Mesendoderm (in vitro differentiated cells): ENCODE results near the gene PKP4.

Experiments used
- DNase-seq: peaks from one replicate; pipeline ENCODE4 v3.0.0; 2013
- H2AK5ac ChIP-seq: 2 replicates; pipeline ENCODE4 v1.6.1; 2013; ENCODE audit warnings: low read length, inconsistent platforms
- H2BK120ac ChIP-seq: 2 replicates; pipeline ENCODE4 v1.6.1; 2013; ENCODE audit warnings: low read depth, mild to moderate bottlenecking, low read length, moderate library complexity, mixed read lengths
- H2BK15ac ChIP-seq: replicated peaks from 2 replicates; pipeline ENCODE4 v1.6.1; 2013; ENCODE audit warnings: low read depth, mild to moderate bottlenecking, moderate library complexity
- H2BK5ac ChIP-seq: 2 replicates; pipeline ENCODE4 v1.6.1; 2013; ENCODE audit warnings: low read length, inconsistent platforms
- H3K18ac ChIP-seq: 2 replicates; pipeline ENCODE4 v1.6.1; 2013; ENCODE audit warnings: mild to moderate bottlenecking, low read length, mixed read lengths
- H3K23ac ChIP-seq: one replicate; pipeline ENCODE4 v1.6.1; 2013; ENCODE audit warnings: low read length
- H3K27ac ChIP-seq: 2 replicates; pipeline ENCODE4 v1.5.1; 2013; ENCODE audit warnings: low read depth, mild to moderate bottlenecking, inconsistent platforms, low read length, moderate library complexity
- H3K27me3 ChIP-seq: 2 replicates; pipeline ENCODE4 v1.6.1; 2013; ENCODE audit warnings: low read length, control low read depth, mild to moderate bottlenecking, inconsistent platforms; ENCODE audit not compliant: insufficient read depth, poor library complexity
- H3K36me3 ChIP-seq: 2 replicates; pipeline ENCODE4 v1.6.1; 2013; ENCODE audit warnings: low read length, inconsistent platforms; ENCODE audit not compliant: control insufficient read depth, insufficient read depth
- H3K4ac ChIP-seq: one replicate; pipeline ENCODE4 v1.6.1; 2013; ENCODE audit warnings: low read depth, mild to moderate bottlenecking, low read length, moderate library complexity
- H3K4me1 ChIP-seq: 2 replicates; pipeline ENCODE4 v1.6.1; 2013; ENCODE audit warnings: low read depth, low read length, inconsistent platforms; ENCODE audit not compliant: control insufficient read depth
- H3K4me2 ChIP-seq: 2 replicates; pipeline ENCODE4 v1.6.1; 2013; ENCODE audit warnings: low read length
- H3K4me3 ChIP-seq: 2 replicates; pipeline ENCODE4 v1.5.1; 2013; ENCODE audit warnings: mild to moderate bottlenecking, low read length
- H3K56ac ChIP-seq: one replicate; pipeline ENCODE4 v1.6.1; 2013; ENCODE audit warnings: low read length
- H3K79me1 ChIP-seq: 2 replicates; pipeline ENCODE4 v1.6.1; 2013; ENCODE audit warnings: low read length, inconsistent platforms
- H3K79me2 ChIP-seq: 2 replicates; pipeline ENCODE4 v1.6.1; 2013; ENCODE audit warnings: mild to moderate bottlenecking, low read length; ENCODE audit not compliant: control insufficient read depth, insufficient read depth
- H3K9ac ChIP-seq: 2 replicates; pipeline ENCODE4 v1.6.1; 2013; ENCODE audit warnings: low read length, inconsistent platforms
- H4K5ac ChIP-seq: one replicate; pipeline ENCODE4 v1.6.1; 2013; ENCODE audit warnings: low read length
- H4K8ac ChIP-seq: one replicate; pipeline ENCODE4 v1.6.1; 2013; ENCODE audit warnings: low read depth, mild to moderate bottlenecking, control low read depth, low read length, moderate library complexity
- WGBS: extraction: QIAGEN DNeasy Blood & Tissue Kit; methylation state at CpG from one replicate; pipeline ENCODE4 v1.1.7; 2013; ENCODE audit warnings: low lambda C conversion rate, missing lambda C conversion rate; ENCODE audit not compliant: insufficient coverage; ENCODE audit errors: extremely low coverage; 5-methylcytosine and 5-hydroxymethylcytosine counted together

The PKP4 gene

GRCh38 chr2:158569284-158569683 is 112.5 kb downstream of the PKP4 start:
- Histone ChIP-seq H3K9ac (no peak overlapping the region), H3K79me2 (no peaks in the 10 kb centered on the region), H4K8ac (no peak overlapping the region), H3K4ac (no peak overlapping the region), H3K18ac (no peak overlapping the region), H3K79me1 (no peaks in the 10 kb centered on the region), H3K27me3 (no peaks in the 10 kb centered on the region), H2AK5ac (no peak overlapping the region), H3K36me3 (no peaks in the 10 kb centered on the region), H2BK5ac (no peak overlapping the region), H3K56ac (no peak overlapping the region), H2BK120ac (no peak overlapping the region), H3K4me3 (no peak overlapping the region), H3K27ac (no peak overlapping the region), H2BK15ac (no peak overlapping the region), H3K4me1 (no peaks in the 10 kb centered on the region), H4K5ac (no peak overlapping the region), H3K23ac (no peak overlapping the region), H3K4me2 (no peak overlapping the region)
- WGBS, result no CpG with 5 or more reads among the region's 2 CpGs
- DNase-seq, result no peak

GRCh38 chr2:158570869-158571268 is 114.1 kb downstream of the PKP4 start:
- Histone ChIP-seq H3K79me1 (no peaks in the 10 kb centered on the region), H2AK5ac (no peak overlapping the region), H3K4me1 (no peaks in the 10 kb centered on the region), H3K79me2 (no peaks in the 10 kb centered on the region), H3K23ac (no peak overlapping the region), H2BK15ac (no peak overlapping the region), H3K4me2 (no peak overlapping the region), H3K27me3 (no peaks in the 10 kb centered on the region), H3K18ac (no peak overlapping the region), H4K8ac (no peak overlapping the region), H3K56ac (no peak overlapping the region), H3K27ac (no peak overlapping the region), H4K5ac (no peak overlapping the region), H3K4ac (no peak overlapping the region), H2BK5ac (no peak overlapping the region), H3K36me3 (no peaks in the 10 kb centered on the region), H3K9ac (no peak overlapping the region), H2BK120ac (no peak overlapping the region), H3K4me3 (no peak overlapping the region)
- no peak for DNase-seq
- no CpG with 5 or more reads among the region's 3 CpGs for WGBS

GRCh38 chr2:158573739-158574138 is 117.0 kb downstream of the PKP4 start:
- H3K27ac ChIP-seq, result no peak overlapping the region
- no peak overlapping the region for H3K23ac ChIP-seq
- DNase-seq, result peak; percentile 40
- H3K9ac ChIP-seq, result no peak overlapping the region
- no peak overlapping the region for H3K18ac ChIP-seq
- WGBS, result no CpG with 5 or more reads among the region's 1 CpG
- no peaks in the 10 kb centered on the region for H3K4me1 ChIP-seq
- no peaks in the 10 kb centered on the region for H3K79me1 ChIP-seq
- H3K56ac ChIP-seq, result no peak overlapping the region
- H4K5ac ChIP-seq, result no peak overlapping the region
- H2BK120ac ChIP-seq, result no peak overlapping the region
- H3K4me3 ChIP-seq, result no peak overlapping the region
- no peak overlapping the region for H2BK15ac ChIP-seq
- H3K79me2 ChIP-seq, result no peaks in the 10 kb centered on the region
- no peak overlapping the region for H2AK5ac ChIP-seq
- H3K27me3 ChIP-seq, result no peaks in the 10 kb centered on the region
- no peak overlapping the region for H3K4me2 ChIP-seq
- no peak overlapping the region for H4K8ac ChIP-seq
- H3K36me3 ChIP-seq, result no peaks in the 10 kb centered on the region
- no peak overlapping the region for H2BK5ac ChIP-seq
- no peak overlapping the region for H3K4ac ChIP-seq

DNA sequence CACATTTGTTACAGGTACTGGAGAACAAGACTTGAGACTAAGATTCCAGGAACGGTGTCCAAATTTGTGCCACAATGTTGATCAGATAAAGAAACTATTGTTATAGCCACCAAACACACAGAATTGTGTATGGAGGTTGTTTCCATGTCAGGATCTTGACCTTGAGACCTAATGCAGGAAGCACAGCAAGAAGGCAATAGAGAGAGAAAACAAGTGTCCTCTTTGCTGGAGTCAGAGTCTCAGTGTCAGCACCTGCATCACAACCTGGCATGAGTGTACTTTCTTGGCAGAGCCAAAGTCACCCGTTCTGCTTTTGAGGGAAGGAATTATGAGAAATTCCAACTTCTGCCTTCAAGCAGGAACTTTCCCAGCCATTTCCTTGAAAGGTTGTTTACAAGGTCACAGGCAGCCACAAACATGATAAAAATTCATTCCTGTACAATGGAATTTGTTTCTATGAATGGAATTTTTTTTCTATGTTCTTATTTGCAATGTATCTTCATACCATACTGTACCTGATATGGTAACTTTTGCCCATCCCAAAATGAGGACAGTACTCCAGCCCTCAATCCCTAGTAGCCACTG is 118.4 kb downstream of the PKP4 start:
- Histone ChIP-seq H3K18ac (no peak overlapping the region), H2BK120ac (no peak overlapping the region), H2BK15ac (no peak overlapping the region), H3K79me1 (no peaks in the 10 kb centered on the region), H3K4me1 (no peaks in the 10 kb centered on the region), H4K5ac (no peak overlapping the region), H2AK5ac (no peak overlapping the region), H3K56ac (no peak overlapping the region), H4K8ac (no peak overlapping the region), H3K36me3 (no peaks in the 10 kb centered on the region), H3K4ac (no peak overlapping the region), H2BK5ac (no peak overlapping the region), H3K9ac (no peak overlapping the region), H3K23ac (no peak overlapping the region), H3K4me2 (no peak overlapping the region), H3K27me3 (no peaks in the 10 kb centered on the region), H3K4me3 (no peak overlapping the region), H3K27ac (no peak overlapping the region), H3K79me2 (no peaks in the 10 kb centered on the region)
- DNase-seq, result no peak
- no CpG with 5 or more reads among the region's 2 CpGs for WGBS

- Histone ChIP-seq H3K4me1 (no peaks in the 10 kb centered on the region), H3K79me2 (no peaks in the 10 kb centered on the region), H3K4ac (no peak overlapping the region), H3K27me3 (no peaks in the 10 kb centered on the region), H2BK15ac (no peak overlapping the region), H3K23ac (no peak overlapping the region), H3K4me2 (no peak overlapping the region), H3K36me3 (no peaks in the 10 kb centered on the region), H3K27ac (no peak overlapping the region), H2BK5ac (no peak overlapping the region), H4K8ac (no peak overlapping the region), H3K9ac (no peak overlapping the region), H2BK120ac (no peak overlapping the region), H2AK5ac (no peak overlapping the region), H3K79me1 (no peaks in the 10 kb centered on the region), H3K18ac (no peak overlapping the region), H4K5ac (no peak overlapping the region), H3K56ac (no peak overlapping the region), H3K4me3 (no peak overlapping the region)
- DNase-seq, result no peak
- WGBS, result no CpG with 5 or more reads among the region's 5 CpGs
Measured at GRCh38 chr2:158577141-158577540, 120.4 kb downstream of the PKP4 start.

DNA sequence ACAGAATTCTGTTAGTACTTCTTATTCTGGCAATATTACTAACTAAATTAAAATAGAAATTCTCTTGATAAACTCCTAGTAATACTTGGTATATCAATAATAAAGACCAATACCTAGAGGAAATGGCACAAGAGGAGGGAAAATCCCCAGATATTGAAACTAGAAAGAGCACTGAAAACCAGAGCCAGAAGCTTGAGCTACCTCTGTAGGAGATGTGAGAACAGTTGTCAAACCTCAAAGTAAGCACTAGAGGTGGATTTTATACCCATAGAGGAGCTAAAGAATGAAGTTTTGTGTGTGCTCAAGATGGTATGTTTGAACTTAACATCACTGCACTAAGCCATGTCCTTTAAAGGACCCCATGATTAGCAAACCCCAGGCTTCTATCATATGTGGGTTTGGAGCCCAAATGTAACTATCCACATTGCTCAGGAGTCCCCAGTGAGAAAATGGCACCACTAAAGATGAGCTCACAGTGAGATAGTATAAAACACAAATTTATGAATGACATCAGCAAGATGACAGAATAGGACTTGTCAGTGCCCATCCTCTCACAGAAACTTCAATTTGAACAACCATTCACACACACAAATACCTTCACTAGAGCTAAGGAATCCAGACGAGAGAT is 122.1 kb downstream of the PKP4 start:
- H3K4ac ChIP-seq, result no peak overlapping the region
- H3K4me2 ChIP-seq, result no peak overlapping the region
- H4K8ac ChIP-seq, result no peak overlapping the region
- no peak overlapping the region for H3K18ac ChIP-seq
- H3K4me1 ChIP-seq, result no peaks in the 10 kb centered on the region
- no CpG with 5 or more reads among the region's 1 CpG for WGBS
- no peaks in the 10 kb centered on the region for H3K36me3 ChIP-seq
- H3K27me3 ChIP-seq, result no peaks in the 10 kb centered on the region
- H3K79me2 ChIP-seq, result no peaks in the 10 kb centered on the region
- H3K56ac ChIP-seq, result no peak overlapping the region
- no peak overlapping the region for H3K23ac ChIP-seq
- no peak overlapping the region for H4K5ac ChIP-seq
- H3K9ac ChIP-seq, result no peak overlapping the region
- no peak overlapping the region for H2BK120ac ChIP-seq
- H2BK15ac ChIP-seq, result no peak overlapping the region
- no peak overlapping the region for H2AK5ac ChIP-seq
- DNase-seq, result no peak
- H3K4me3 ChIP-seq, result no peak overlapping the region
- H3K79me1 ChIP-seq, result no peaks in the 10 kb centered on the region
- no peak overlapping the region for H2BK5ac ChIP-seq
- H3K27ac ChIP-seq, result no peak overlapping the region
